MCF 10A (cell line): ENCODE results near the gene FBXW9. TPM values are rescaled to one million over a fixed set of nuclear protein-coding genes. Genes with fewer than 3 reads are reported as not detected.

ENCODE experiments used
- BruUV-seq: library from RNA; stranded (reverse); fragments of 400-500 nt; replicated peaks from 2 replicates; lab custom pipeline; 2021; lab: Mats Ljungman, UMichigan
- CTCF ChIA-PET: fragments of 300-600 bp; sonication (Branson Sonifier 250); formaldehyde crosslinking; extraction: SDS; loops from one replicate; lab custom pipeline; 2021; ENCODE audit warnings: antibody characterized with exemption, inconsistent platforms; lab: Yijun Ruan, JAX
- POLR2A ChIA-PET: fragments of 300-600, 350-650 bp; sonication (Branson Sonifier 250); formaldehyde crosslinking; extraction: SDS; loops from one replicate; lab custom pipeline; 2020; ENCODE audit warnings: antibody characterized with exemption, inconsistent platforms; lab: Yijun Ruan, JAX
- DNase-seq: peaks from one replicate; pipeline ENCODE4 v3.0.0-alpha.2; 2018; ENCODE audit not compliant: unreplicated experiment
- H3K27ac Mint-ChIP-seq: one replicate; pipeline ENCODE4 v1.8.0; 2022; ENCODE audit warnings: mild to moderate bottlenecking, low read depth, mixed read lengths; ENCODE audit not compliant: unreplicated experiment
- H3K27me3 Mint-ChIP-seq: one replicate; pipeline ENCODE4 v1.8.0; 2022; ENCODE audit warnings: mixed read lengths; ENCODE audit not compliant: insufficient read depth, unreplicated experiment
- H3K36me3 Mint-ChIP-seq: one replicate; pipeline ENCODE4 v1.8.0; 2022; ENCODE audit warnings: mild to moderate bottlenecking, moderate library complexity, mixed read lengths; ENCODE audit not compliant: insufficient read depth, unreplicated experiment
- H3K4me1 Mint-ChIP-seq: one replicate; pipeline ENCODE4 v1.8.0; 2022; ENCODE audit warnings: mixed read lengths; ENCODE audit not compliant: insufficient read depth, unreplicated experiment
- H3K4me3 Mint-ChIP-seq: one replicate; pipeline ENCODE4 v1.8.0; 2022; ENCODE audit warnings: mild to moderate bottlenecking, moderate library complexity, mixed read lengths; ENCODE audit not compliant: unreplicated experiment
- H3K9me3 Mint-ChIP-seq: one replicate; pipeline ENCODE4 v1.8.0; 2022; ENCODE audit warnings: mixed read lengths; ENCODE audit not compliant: unreplicated experiment
- intact Hi-C: fragments of 100-400 bp; cut with micrococcal nuclease; formaldehyde crosslinking; loops from 2 replicates; pipeline ENCODE4 v1.14.1; 2022
- total RNA-seq: library from RNA; stranded (reverse); gene quantifications from 2 replicates; pipeline ENCODE4 v1.2.3, GENCODE V29; 2022
- TF ChIP-seq, protein P1 (sequence below): fragments of 200-600 bp; IDR thresholded peaks from one replicate; pipeline ENCODE4 v1.8.0; 2022; ENCODE audit warnings: antibody characterized with exemption, mild to moderate bottlenecking; ENCODE audit not compliant: unreplicated experiment

Gene FBXW9
- total RNA-seq, 1 experiment from 2014 or later, result 13.8 TPM

DNA sequence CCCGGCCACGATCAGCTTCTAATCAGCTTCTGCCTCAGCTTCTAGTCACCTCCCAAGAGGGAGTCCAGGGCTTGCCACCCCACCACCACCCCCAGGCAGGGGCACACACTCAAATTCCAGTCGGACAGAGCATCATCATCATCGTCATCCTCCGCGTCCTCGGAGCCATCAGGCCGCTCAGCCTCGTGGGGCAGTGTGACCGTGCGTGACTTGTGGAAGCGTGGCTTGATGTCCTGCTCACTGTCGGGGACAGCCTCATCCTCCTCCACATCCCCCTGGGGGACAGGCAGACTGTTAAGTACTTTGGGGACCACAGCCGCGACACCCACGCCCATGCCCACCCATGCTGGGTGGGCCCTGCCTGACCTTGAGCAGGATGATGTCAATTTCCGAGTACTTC is 14.8 kb upstream of the FBXW9 start:
- BruUV-seq, result no TSS peak
- Mint-ChIP-seq H3K36me3 (peaks cover 97% of the 10 kb centered on the region), H3K9me3 (no peaks in the 10 kb centered on the region), H3K4me1 (no peaks in the 10 kb centered on the region), H3K27ac (no peak overlapping the region), H3K4me3 (no peak overlapping the region), H3K27me3 (no peaks in the 10 kb centered on the region)
- intact Hi-C loops, result no loop called here
- ChIA-PET POLR2A (no interaction called here), CTCF (interaction anchor here (1.0 to 2.1 kb wide), 6 partner anchors 23 to 140 kb away, joined by 3 to 8 read pairs (median 5); partner anchors contain the start of gene TRIR)
- TF ChIP-seq, protein P1, sequence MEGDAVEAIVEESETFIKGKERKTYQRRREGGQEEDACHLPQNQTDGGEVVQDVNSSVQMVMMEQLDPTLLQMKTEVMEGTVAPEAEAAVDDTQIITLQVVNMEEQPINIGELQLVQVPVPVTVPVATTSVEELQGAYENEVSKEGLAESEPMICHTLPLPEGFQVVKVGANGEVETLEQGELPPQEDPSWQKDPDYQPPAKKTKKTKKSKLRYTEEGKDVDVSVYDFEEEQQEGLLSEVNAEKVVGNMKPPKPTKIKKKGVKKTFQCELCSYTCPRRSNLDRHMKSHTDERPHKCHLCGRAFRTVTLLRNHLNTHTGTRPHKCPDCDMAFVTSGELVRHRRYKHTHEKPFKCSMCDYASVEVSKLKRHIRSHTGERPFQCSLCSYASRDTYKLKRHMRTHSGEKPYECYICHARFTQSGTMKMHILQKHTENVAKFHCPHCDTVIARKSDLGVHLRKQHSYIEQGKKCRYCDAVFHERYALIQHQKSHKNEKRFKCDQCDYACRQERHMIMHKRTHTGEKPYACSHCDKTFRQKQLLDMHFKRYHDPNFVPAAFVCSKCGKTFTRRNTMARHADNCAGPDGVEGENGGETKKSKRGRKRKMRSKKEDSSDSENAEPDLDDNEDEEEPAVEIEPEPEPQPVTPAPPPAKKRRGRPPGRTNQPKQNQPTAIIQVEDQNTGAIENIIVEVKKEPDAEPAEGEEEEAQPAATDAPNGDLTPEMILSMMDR, result no peak
- DNase-seq, result no peak

DNA sequence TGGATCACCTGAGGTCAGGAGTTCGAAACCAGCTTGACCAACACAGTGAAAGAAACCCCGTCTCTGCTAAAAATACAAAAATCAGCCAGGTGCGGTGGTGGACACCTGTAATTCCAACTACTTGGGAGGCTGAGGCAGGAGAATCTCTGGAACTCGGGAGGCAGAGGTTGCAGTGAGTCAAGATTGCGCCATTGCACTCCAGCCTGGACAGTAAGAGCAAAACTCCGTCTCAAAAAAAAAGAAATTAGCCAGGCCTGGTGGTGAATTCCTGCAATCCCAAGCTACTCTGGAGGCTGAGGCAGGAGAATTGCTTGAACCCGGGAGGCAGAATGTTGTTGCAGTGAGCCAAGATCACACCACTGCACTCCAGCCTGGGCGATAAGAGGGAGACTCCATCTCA is 12.2 kb upstream of the FBXW9 start:
- DNase-seq, result no peak
- H3K9me3 Mint-ChIP-seq, result no peaks in the 10 kb centered on the region
- CTCF ChIA-PET, result interaction anchor here (0.6 to 1.3 kb wide), 2 partner anchors 139 to 141 kb away, joined by 3 to 5 read pairs; no protein-coding TSS in a partner anchor

DNA sequence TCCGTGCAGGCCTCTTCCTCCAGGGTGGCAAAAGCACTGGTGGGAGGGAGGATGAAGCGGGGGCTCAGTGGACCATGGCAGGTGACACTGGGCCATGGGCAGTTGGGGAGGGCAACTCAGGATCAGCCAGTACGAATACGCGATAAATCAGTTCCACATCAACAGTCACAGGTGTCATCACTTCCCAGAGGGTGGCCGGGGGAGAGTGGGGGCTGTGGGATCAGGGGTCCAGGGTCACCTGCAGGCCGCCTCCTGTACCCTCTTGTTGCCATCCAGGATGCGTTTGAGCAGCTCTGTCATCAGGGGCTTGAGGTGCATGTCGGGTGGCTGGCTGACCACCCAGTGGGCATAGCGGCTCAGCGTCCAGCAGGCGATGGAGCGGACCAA is 9.9 kb upstream of the FBXW9 start:
- H3K4me1 Mint-ChIP-seq, result no peaks in the 10 kb centered on the region
- DNase-seq, result no peak
- no peak overlapping the region for H3K4me3 Mint-ChIP-seq
- ChIA-PET CTCF (no interaction called here), POLR2A (interaction anchor here (3.1 kb wide), 1 partner anchor 9 kb away, joined by 13 read pairs; the partner anchor contains the start of gene FBXW9)
- H3K27me3 Mint-ChIP-seq, result no peaks in the 10 kb centered on the region
- H3K36me3 Mint-ChIP-seq, result peaks cover 96% of the 10 kb centered on the region
- BruUV-seq, result no TSS peak
- TF ChIP-seq, protein P1, result no peak
- no peaks in the 10 kb centered on the region for H3K9me3 Mint-ChIP-seq
- H3K27ac Mint-ChIP-seq, result no peak overlapping the region
- intact Hi-C loops, result no loop called here

More for the DNA sequence above, 12.2 kb upstream of the FBXW9 start:
- TF ChIP-seq, protein P1, result no peak
- no peak overlapping the region for H3K4me3 Mint-ChIP-seq
- no peaks in the 10 kb centered on the region for H3K27me3 Mint-ChIP-seq
- no peaks in the 10 kb centered on the region for H3K4me1 Mint-ChIP-seq
- BruUV-seq, result no TSS peak
- H3K36me3 Mint-ChIP-seq, result peaks cover 97% of the 10 kb centered on the region
- no peak overlapping the region for H3K27ac Mint-ChIP-seq
- intact Hi-C loops, result no loop called here
- POLR2A ChIA-PET, result interaction anchor here (0.7 to 3.1 kb wide), 2 partner anchors 12 kb away, joined by 3 to 13 read pairs; partner anchors contain the start of gene FBXW9

DNA sequence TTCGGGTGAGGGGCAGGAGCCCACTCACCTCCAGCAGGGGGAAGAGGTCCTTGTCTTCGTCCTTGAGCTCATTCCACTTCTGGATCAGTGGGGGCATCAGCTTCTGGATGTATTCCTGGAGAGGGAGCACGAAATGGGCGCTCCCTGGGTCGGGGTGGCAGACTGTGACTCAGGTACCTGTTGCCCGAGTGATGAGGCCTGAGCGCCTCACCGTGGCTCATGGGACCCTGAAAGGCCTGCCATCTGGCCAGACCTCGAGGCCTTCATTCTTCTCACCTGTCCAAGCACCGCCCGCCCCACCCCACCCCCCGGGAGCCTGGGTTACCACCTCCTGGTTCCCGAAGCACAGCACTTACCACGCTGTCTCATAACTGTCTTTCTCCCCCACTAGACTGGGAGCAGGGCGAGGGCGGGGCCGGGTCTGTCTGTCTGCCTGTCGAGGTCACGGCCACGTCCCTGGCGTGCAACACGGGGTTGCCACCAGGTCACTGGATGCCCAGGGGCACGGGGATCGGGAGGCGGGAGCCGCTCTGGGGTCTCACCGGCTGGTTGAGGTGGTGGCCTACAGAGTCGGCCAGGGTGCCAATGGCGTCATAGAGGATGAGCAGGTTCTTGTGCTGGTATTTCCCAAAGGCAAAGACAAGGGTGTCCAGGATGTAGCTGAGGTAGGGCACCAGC is 9.4 kb upstream of the FBXW9 start:
- H3K36me3 Mint-ChIP-seq, result peaks cover 95% of the 10 kb centered on the region
- POLR2A ChIA-PET, result interaction anchor here (0.5 to 3.1 kb wide), 3 partner anchors 9 to 133 kb away, joined by 3 to 13 read pairs (median 3); partner anchors contain the start of genes FBXW9 and MAST1
- H3K27me3 Mint-ChIP-seq, result no peaks in the 10 kb centered on the region
- BruUV-seq, result no TSS peak
- TF ChIP-seq, protein P1, result no peak
- intact Hi-C loops, result no loop called here
- DNase-seq, result no peak
- H3K27ac Mint-ChIP-seq, result no peak overlapping the region
- no peak overlapping the region for H3K4me3 Mint-ChIP-seq
- H3K9me3 Mint-ChIP-seq, result no peaks in the 10 kb centered on the region
- H3K4me1 Mint-ChIP-seq, result no peaks in the 10 kb centered on the region
- CTCF ChIA-PET, result no interaction called here
